Progenitor cell of endocrine pancreas (in vitro differentiated cells): ENCODE data around the gene HS6ST3. TPM values are rescaled to one million over a fixed set of nuclear protein-coding genes. Genes with fewer than 3 reads are reported as not detected.

Source experiments
- DNase-seq: peaks from one replicate; pipeline ENCODE4 v3.0.0; 2021; ENCODE audit warnings: low spot score; ENCODE audit not compliant: unreplicated experiment
- H3K27ac Mint-ChIP-seq: 2 replicates; pipeline ENCODE4 v1.8.0; 2021; ENCODE audit warnings: mild to moderate bottlenecking, moderate library complexity, mixed read lengths
- H3K27me3 Mint-ChIP-seq: 2 replicates; pipeline ENCODE4 v1.8.0; 2021; ENCODE audit warnings: mixed read lengths
- H3K36me3 Mint-ChIP-seq: 2 replicates; pipeline ENCODE4 v1.8.0; 2022; ENCODE audit warnings: mixed read lengths; ENCODE audit not compliant: insufficient read depth
- H3K4me1 Mint-ChIP-seq: 2 replicates; pipeline ENCODE4 v1.8.0; 2021; ENCODE audit warnings: low read depth, mixed read lengths
- H3K4me3 Mint-ChIP-seq: 2 replicates; pipeline ENCODE4 v1.8.0; 2021; ENCODE audit warnings: low read depth, mild to moderate bottlenecking, moderate library complexity, mixed read lengths
- H3K9me3 Mint-ChIP-seq: 2 replicates; pipeline ENCODE4 v1.8.0; 2021; ENCODE audit warnings: low read depth, mixed read lengths
- CTCF ChIP-seq: fragments of 200-600 bp; sonication (generic); IDR thresholded peaks from one replicate; pipeline ENCODE4 v1.5.0; 2021; ENCODE audit warnings: antibody characterized with exemption, mild to moderate bottlenecking; ENCODE audit not compliant: unreplicated experiment
- total RNA-seq: library from RNA; stranded (reverse); gene quantifications from 2 replicates; pipeline ENCODE4 v1.2.1, GENCODE V29; 2021

Gene HS6ST3
- total RNA-seq, 1 donor from 2014 or later: 0.84 TPM

GRCh38 chr13:96391606-96392005 is 301.7 kb downstream of the HS6ST3 start:
- no peaks in the 10 kb centered on the region for H3K9me3 Mint-ChIP-seq
- no peak for DNase-seq
- no peak overlapping the region for H3K27ac Mint-ChIP-seq
- no peak for TF ChIP-seq CTCF
- H3K4me1 Mint-ChIP-seq: no peaks in the 10 kb centered on the region
- no peak overlapping the region for H3K4me3 Mint-ChIP-seq
- H3K27me3 Mint-ChIP-seq: no peaks in the 10 kb centered on the region
- no peaks in the 10 kb centered on the region for H3K36me3 Mint-ChIP-seq

- Mint-ChIP-seq H3K36me3 (no peaks in the 10 kb centered on the region), H3K27me3 (no peaks in the 10 kb centered on the region), H3K4me1 (peaks cover 2% of the 10 kb centered on the region)
Observed at GRCh38 chr13:96397807-96398206, 307.9 kb downstream of the HS6ST3 start.

GRCh38 chr13:96398486-96398885 is 308.6 kb downstream of the HS6ST3 start:
- Mint-ChIP-seq H3K4me3 (no peak overlapping the region), H3K9me3 (no peaks in the 10 kb centered on the region), H3K36me3 (no peaks in the 10 kb centered on the region), H3K27ac (no peak overlapping the region), H3K4me1 (peaks cover 2% of the 10 kb centered on the region), H3K27me3 (no peaks in the 10 kb centered on the region)
- no peak for TF ChIP-seq CTCF
- no peak for DNase-seq

More at GRCh38 chr13:96397807-96398206, 307.9 kb downstream of the HS6ST3 start:
- no peak overlapping the region for H3K4me3 Mint-ChIP-seq
- H3K27ac Mint-ChIP-seq: no peak overlapping the region
- H3K9me3 Mint-ChIP-seq: no peaks in the 10 kb centered on the region
- DNase-seq: no peak
- no peak for TF ChIP-seq CTCF

GRCh38 chr13:96403241-96403640 is 313.3 kb downstream of the HS6ST3 start:
- Mint-ChIP-seq H3K9me3 (no peaks in the 10 kb centered on the region), H3K4me1 (peaks cover 2% of the 10 kb centered on the region), H3K4me3 (no peak overlapping the region), H3K27me3 (no peaks in the 10 kb centered on the region), H3K36me3 (no peaks in the 10 kb centered on the region), H3K27ac (no peak overlapping the region)
- no peak for TF ChIP-seq CTCF
- no peak for DNase-seq

- DNase-seq: no peak
- peaks cover 2% of the 10 kb centered on the region for H3K4me1 Mint-ChIP-seq
- H3K36me3 Mint-ChIP-seq: no peaks in the 10 kb centered on the region
- H3K27me3 Mint-ChIP-seq: no peaks in the 10 kb centered on the region
- H3K4me3 Mint-ChIP-seq: no peak overlapping the region
- no peak for TF ChIP-seq CTCF
- no peaks in the 10 kb centered on the region for H3K9me3 Mint-ChIP-seq
- no peak overlapping the region for H3K27ac Mint-ChIP-seq
Observed at GRCh38 chr13:96403651-96404050, 313.7 kb downstream of the HS6ST3 start.
